ENCODE measurements around the gene RHCG. TPM values are rescaled to one million over a fixed set of nuclear protein-coding genes. Genes with fewer than 3 reads are reported as not detected.

Gene RHCG
- total RNA-seq, 1 experiment from 2014 or later: 0.28 TPM

DNA sequence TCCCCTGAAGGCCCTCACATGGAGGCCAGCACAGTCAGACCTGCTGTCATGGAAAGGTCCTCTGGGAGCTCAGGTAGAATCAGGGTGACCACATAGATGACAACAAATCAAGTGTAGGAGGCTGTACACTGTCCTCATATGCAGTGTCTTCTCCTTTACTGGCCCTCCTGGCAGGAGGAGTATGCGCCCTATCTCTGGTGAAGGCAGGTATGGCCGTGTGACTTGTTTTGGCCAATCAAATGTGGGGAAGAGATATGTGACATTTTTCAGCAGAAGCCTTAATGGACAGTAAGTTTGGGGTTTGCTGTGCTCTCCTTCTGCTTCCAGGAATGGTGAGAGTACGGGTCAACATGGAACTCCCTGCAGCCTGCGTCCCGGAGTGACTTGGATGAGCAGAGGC is 69.9 kb downstream of the RHCG start:
- Histone ChIP-seq H2BK120ac (ENCODE audit: low read depth, low read length, poor library complexity, severe bottlenecking) (no peak overlapping the region), H3K4me1 (ENCODE audit: insufficient read depth, low read length) (0 out of 2 replicates have a peak, but pooled peaks cover 6% of the 10 kb centered on the region), H2BK20ac (ENCODE audit: low read depth, low read length, poor library complexity, severe bottlenecking) (no peak overlapping the region), H2AFZ (ENCODE audit: low read length) (no peak overlapping the region), H4K20me1 (ENCODE audit: control insufficient read depth, insufficient read depth, insufficient read length) (no peaks in the 10 kb centered on the region), H3K4me2 (ENCODE audit: insufficient read depth, insufficient read length, low read length) (no peak overlapping the region), H2BK5ac (ENCODE audit: insufficient read length, low read length) (no peak overlapping the region), H2BK15ac (ENCODE audit: low read depth, low read length) (no peak overlapping the region), H3K23me2 (ENCODE audit: insufficient read length, low read depth, low read length, poor library complexity, severe bottlenecking) (no peaks in the 10 kb centered on the region), H2AK5ac (ENCODE audit: insufficient read length, low read length) (no peak overlapping the region), H2BK12ac (ENCODE audit: insufficient read length, low read depth, low read length) (no peak overlapping the region), H3K4ac (ENCODE audit: low read depth, low read length) (no peak overlapping the region), H3K56ac (ENCODE audit: insufficient read length, low read depth, low read length) (no peak overlapping the region), H3K27me3 (ENCODE audit: insufficient read depth, low read length) (peaks cover 2% of the 10 kb centered on the region; the same call in 1 of the 2 replicates), H3K9ac (ENCODE audit: extremely low read depth, insufficient read length, low read length) (no peak overlapping the region), H3K18ac (ENCODE audit: insufficient read length, low read depth, low read length) (no peak overlapping the region), H3K27ac (ENCODE audit: insufficient read length, low read depth, low read length) (no peak overlapping the region), H3K9me3 (ENCODE audit: control insufficient read depth, low read depth, low read length) (no peaks in the 10 kb centered on the region), H3K23ac (ENCODE audit: insufficient read length, low read depth, low read length) (no peak overlapping the region), H3K79me1 (ENCODE audit: insufficient read depth, low read depth, low read length, poor library complexity, severe bottlenecking) (no peaks in the 10 kb centered on the region), H4K5ac (ENCODE audit: insufficient read length, low read depth, low read length) (no peak overlapping the region), H4K91ac (ENCODE audit: insufficient read length, low read depth, low read length) (no peak overlapping the region), H3K79me2 (ENCODE audit: insufficient read depth, low read length) (no peaks in the 10 kb centered on the region), H3K14ac (ENCODE audit: insufficient read depth, low read length) (no peak overlapping the region), H4K8ac (replicated peaks; ENCODE audit: insufficient read length, low read depth, low read length) (no peak overlapping the region), H3T11ph (ENCODE audit: low read length) (no peak overlapping the region)
- TF ChIP-seq, protein P1, sequence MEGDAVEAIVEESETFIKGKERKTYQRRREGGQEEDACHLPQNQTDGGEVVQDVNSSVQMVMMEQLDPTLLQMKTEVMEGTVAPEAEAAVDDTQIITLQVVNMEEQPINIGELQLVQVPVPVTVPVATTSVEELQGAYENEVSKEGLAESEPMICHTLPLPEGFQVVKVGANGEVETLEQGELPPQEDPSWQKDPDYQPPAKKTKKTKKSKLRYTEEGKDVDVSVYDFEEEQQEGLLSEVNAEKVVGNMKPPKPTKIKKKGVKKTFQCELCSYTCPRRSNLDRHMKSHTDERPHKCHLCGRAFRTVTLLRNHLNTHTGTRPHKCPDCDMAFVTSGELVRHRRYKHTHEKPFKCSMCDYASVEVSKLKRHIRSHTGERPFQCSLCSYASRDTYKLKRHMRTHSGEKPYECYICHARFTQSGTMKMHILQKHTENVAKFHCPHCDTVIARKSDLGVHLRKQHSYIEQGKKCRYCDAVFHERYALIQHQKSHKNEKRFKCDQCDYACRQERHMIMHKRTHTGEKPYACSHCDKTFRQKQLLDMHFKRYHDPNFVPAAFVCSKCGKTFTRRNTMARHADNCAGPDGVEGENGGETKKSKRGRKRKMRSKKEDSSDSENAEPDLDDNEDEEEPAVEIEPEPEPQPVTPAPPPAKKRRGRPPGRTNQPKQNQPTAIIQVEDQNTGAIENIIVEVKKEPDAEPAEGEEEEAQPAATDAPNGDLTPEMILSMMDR (conservative IDR thresholded peaks at IDR 0.05): no peak
- H3K4me1 Mint-ChIP-seq: peaks cover 17 to 21% of the 10 kb centered on the region in 2 experiments
- H3K27me3 Mint-ChIP-seq (ENCODE audit: low read depth): peaks cover 64% of the 10 kb centered on the region
- H3K36me3 Mint-ChIP-seq (ENCODE audit: insufficient read depth in 1 of 3, low read depth in 3 of 3): no peaks in the 10 kb centered on the region
- no peak overlapping the region for H3K4me3 Mint-ChIP-seq
- DNase-seq: no peak
- no CpG with 5 or more reads among the region's 5 CpGs for WGBS (ENCODE audit: extremely low coverage, insufficient read length, low lambda C conversion rate)
- H3K27ac Mint-ChIP-seq: no peak overlapping the region
- H3K9me3 Mint-ChIP-seq: no peaks in the 10 kb centered on the region

Measured in H9 (cell line).